Mammary epithelial cell (primary cell): ENCODE data around the gene ASCL3.

Experiments
- EZH2 ChIP-seq: IDR thresholded peaks from 2 replicates; pipeline ENCODE4 v1.6.1; 2012; ENCODE audit warnings: low read length, inconsistent platforms, borderline replicate concordance
- TF ChIP-seq, protein P1 (sequence below), 2 donors: IDR thresholded peaks in 1 of 2; conservative IDR thresholded peaks in 1 of 2; 2 replicates each; pipeline ENCODE4 v1.5.1; 2011 to 2012; ENCODE audit warnings: inconsistent platforms in 2 of 2, low read length in 2 of 2, mild to moderate bottlenecking in 2 of 2, control low read depth in 1 of 2, low read depth in 1 of 2; ENCODE audit not compliant: insufficient read depth in 1 of 2; ENCODE audit errors: extremely low read depth in 1 of 2

DNA sequence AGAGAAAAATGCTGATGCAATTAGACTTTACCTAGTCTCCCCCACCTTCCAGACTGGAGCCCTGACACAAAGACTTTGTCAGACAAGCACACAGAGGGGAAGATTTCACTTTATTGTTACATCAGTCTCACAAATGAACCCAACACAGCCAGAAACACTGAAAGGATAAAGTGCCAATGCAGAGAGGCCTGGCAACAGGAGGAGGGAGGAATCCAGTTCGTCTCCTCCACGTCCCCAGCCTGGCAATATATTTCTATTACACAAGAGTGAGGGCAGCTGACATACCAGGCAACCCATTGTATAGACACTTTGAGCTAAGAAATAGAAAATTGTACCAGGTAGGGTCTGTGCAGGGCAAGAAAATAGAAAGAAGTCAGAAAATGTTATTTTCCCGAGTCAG, 37.7 kb upstream of the ASCL3 start:
- TF ChIP-seq, protein P1, sequence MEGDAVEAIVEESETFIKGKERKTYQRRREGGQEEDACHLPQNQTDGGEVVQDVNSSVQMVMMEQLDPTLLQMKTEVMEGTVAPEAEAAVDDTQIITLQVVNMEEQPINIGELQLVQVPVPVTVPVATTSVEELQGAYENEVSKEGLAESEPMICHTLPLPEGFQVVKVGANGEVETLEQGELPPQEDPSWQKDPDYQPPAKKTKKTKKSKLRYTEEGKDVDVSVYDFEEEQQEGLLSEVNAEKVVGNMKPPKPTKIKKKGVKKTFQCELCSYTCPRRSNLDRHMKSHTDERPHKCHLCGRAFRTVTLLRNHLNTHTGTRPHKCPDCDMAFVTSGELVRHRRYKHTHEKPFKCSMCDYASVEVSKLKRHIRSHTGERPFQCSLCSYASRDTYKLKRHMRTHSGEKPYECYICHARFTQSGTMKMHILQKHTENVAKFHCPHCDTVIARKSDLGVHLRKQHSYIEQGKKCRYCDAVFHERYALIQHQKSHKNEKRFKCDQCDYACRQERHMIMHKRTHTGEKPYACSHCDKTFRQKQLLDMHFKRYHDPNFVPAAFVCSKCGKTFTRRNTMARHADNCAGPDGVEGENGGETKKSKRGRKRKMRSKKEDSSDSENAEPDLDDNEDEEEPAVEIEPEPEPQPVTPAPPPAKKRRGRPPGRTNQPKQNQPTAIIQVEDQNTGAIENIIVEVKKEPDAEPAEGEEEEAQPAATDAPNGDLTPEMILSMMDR (conservative IDR thresholded peaks at IDR 0.05 in 1 of 2, IDR thresholded peaks at IDR 0.05 in 1 of 2; ENCODE audit: extremely low read depth in 1 of 2, insufficient read depth in 1 of 2, low read depth in 1 of 2, low read length in 2 of 2) = no peak
- TF ChIP-seq EZH2 = no peak
